ENCODE results near the gene PLEKHA4. TPM values are rescaled to one million over a fixed set of nuclear protein-coding genes. Genes with fewer than 3 reads are reported as not detected.
"Not testable (repeated sequence)": the region's sequence is repeated elsewhere in the genome, so short reads cannot be mapped to it uniquely, and the experiment has no call there.

The PLEKHA4 gene
- total and polyA plus RNA-seq, 10 of the 15 experiments (the other 5 are each of a cell fraction or from before 2014, with no cell fraction given): 0.13 to 10.0 (median 6.4) TPM; not detected in 1

- intact Hi-C loops (cut with micrococcal nuclease; ENCODE audit: unreplicated experiment); H3K4me2 ChIP-seq (ENCODE audit: control insufficient read depth, insufficient read depth); ATAC-seq; H3K9ac ChIP-seq (ENCODE audit: control insufficient read depth, insufficient read depth, low read length); BruUV-seq (replicated peaks); H3K27me3 ChIP-seq (replicated peaks in 1 of 2; ENCODE audit: control insufficient read depth in 2 of 2, insufficient read depth in 2 of 2, low read length in 1 of 2); RAD21 ChIA-PET (ENCODE audit: unreplicated experiment); in situ Hi-C loops (cut with MboI); H2AFZ ChIP-seq (ENCODE audit: control insufficient read depth, low read depth, low read length); H3K27ac ChIP-seq (ENCODE audit: control insufficient read depth, insufficient read depth); DNase-seq (ENCODE audit: low read depth, low spot score); H3K9me3 ChIP-seq (replicated peaks; ENCODE audit: control insufficient read depth, insufficient read depth, low read length); H3K36me3 ChIP-seq (ENCODE audit: control insufficient read depth in 2 of 2, insufficient read depth in 2 of 2, low read length in 1 of 2); H3K4me3 ChIP-seq; H4K20me1 ChIP-seq (ENCODE audit: control insufficient read depth, insufficient read depth); FAIRE-seq: not testable (repeated sequence)
- H3K79me2 ChIP-seq (ENCODE audit: control insufficient read depth, insufficient read depth, low read length): peaks cover 24% of the 10 kb centered on the region
- SMC1A ChIA-PET (ENCODE audit: uncharacterized antibody, unreplicated experiment): interaction anchor here (1.0 kb wide), 1 partner anchor 21 kb away, joined by 3 read pairs; no protein-coding TSS in a partner anchor
- CTCF ChIA-PET: interaction anchor here (1.4 to 2.1 kb wide), 2 partner anchors 37 to 86 kb away, joined by 4 to 6 read pairs; partner anchors contain the start of gene FTL
- peaks cover 14% of the 10 kb centered on the region for H3K4me1 ChIP-seq (ENCODE audit: control insufficient read depth, insufficient read depth, low read length)
- POLR2A ChIA-PET: interaction anchor here (1.0 to 2.1 kb wide), 3 partner anchors 16 to 91 kb away, joined by 3 to 8 read pairs (median 3); no protein-coding TSS in a partner anchor
- 93% methylated on average over 9 of the region's 9 CpGs for WGBS (ENCODE audit: insufficient coverage, insufficient replicate concordance, low lambda C conversion rate, missing lambda C conversion rate)
Measured at GRCh38 chr19:48879696-48880095, 11.3 kb upstream of the PLEKHA4 start.

GRCh38 chr19:48879025-48879637 is 10.7 kb upstream of the PLEKHA4 start:
- BruUV-seq (replicated peaks): no TSS peak
- Histone ChIP-seq H4K20me1 (ENCODE audit: control insufficient read depth, insufficient read depth) (no peaks in the 10 kb centered on the region), H2AFZ (ENCODE audit: control insufficient read depth, low read depth, low read length) (no peak overlapping the region), H3K79me2 (ENCODE audit: control insufficient read depth, insufficient read depth, low read length) (peaks cover 30% of the 10 kb centered on the region), H3K27ac (ENCODE audit: control insufficient read depth, insufficient read depth) (no peak overlapping the region), H3K4me1 (ENCODE audit: control insufficient read depth, insufficient read depth, low read length) (peaks cover 14% of the 10 kb centered on the region), H3K4me2 (ENCODE audit: control insufficient read depth, insufficient read depth) (no peak overlapping the region), H3K9ac (ENCODE audit: control insufficient read depth, insufficient read depth, low read length) (no peak overlapping the region), H3K27me3 (replicated peaks in 1 of 2; ENCODE audit: control insufficient read depth in 2 of 2, insufficient read depth in 2 of 2, low read length in 1 of 2) (no peaks in the 10 kb centered on the region), H3K9me3 (replicated peaks; ENCODE audit: control insufficient read depth, insufficient read depth, low read length) (peaks cover 7% of the 10 kb centered on the region; the same call in 2 of the 3 replicates), H3K36me3 (ENCODE audit: control insufficient read depth in 2 of 2, insufficient read depth in 2 of 2, low read length in 1 of 2) (peaks cover under 1 to 10% of the 10 kb centered on the region in 2 experiments; a peak in 2 of 4 replicates), H3K4me3 (no peak overlapping the region)
- RAD21 ChIA-PET (ENCODE audit: unreplicated experiment): no interaction called here
- DNase-seq (ENCODE audit: low read depth, low spot score): no peak
- WGBS (ENCODE audit: insufficient coverage, insufficient replicate concordance, low lambda C conversion rate, missing lambda C conversion rate): 96% methylated on average over 11 of the region's 13 CpGs
- POLR2A ChIA-PET: interaction anchor here (0.9 to 1.0 kb wide), 3 partner anchors 17 to 702 kb away, joined by 3 read pairs; partner anchors contain the start of gene PRRG2
- TF ChIP-seq ELK1 (IDR thresholded peaks at IDR 0.05; ENCODE audit: low read depth, low read length): no peak
- TF ChIP-seq POLR2AphosphoS5 (IDR thresholded peaks at IDR 0.05; ENCODE audit: low read length): no peak
- no peak for TF ChIP-seq PML (IDR thresholded peaks at IDR 0.05; ENCODE audit: low read length)
- TF ChIP-seq MXI1 (IDR thresholded peaks at IDR 0.05; ENCODE audit: low read depth, low read length): no peak
- TF ChIP-seq ZBTB4 (CRISPR knock-in tag; IDR thresholded peaks at IDR 0.05): no peak
- no peak for TF ChIP-seq FOXM1 (IDR thresholded peaks at IDR 0.05; ENCODE audit: low read depth, low read length)
- TF ChIP-seq SRF (IDR thresholded peaks at IDR 0.05; ENCODE audit: low read depth in 2 of 2, low read length in 2 of 2): no peak
- no peak for TF ChIP-seq CBX5 (IDR thresholded peaks at IDR 0.05; ENCODE audit: low read depth)
- intact Hi-C loops (cut with micrococcal nuclease; ENCODE audit: unreplicated experiment): no loop called here
- no peak for ATAC-seq
- SMC1A ChIA-PET (ENCODE audit: uncharacterized antibody, unreplicated experiment): interaction anchor here (1.0 kb wide), 1 partner anchor 22 kb away, joined by 3 read pairs; no protein-coding TSS in a partner anchor
- FAIRE-seq: no peak
- in situ Hi-C loops (cut with MboI): no loop called here
- CTCF ChIA-PET: interaction anchor here (2.1 kb wide), 1 partner anchor 87 kb away, joined by 4 read pairs; the partner anchor contains the start of gene FTL
